ENCODE data around the gene SPOCK1. TPM values are rescaled to one million over a fixed set of nuclear protein-coding genes. Genes with fewer than 3 reads are reported as not detected.

The SPOCK1 gene
- total and polyA plus RNA-seq, 8 donors: 0.46 to 15.6 (median 9.2) TPM

DNA sequence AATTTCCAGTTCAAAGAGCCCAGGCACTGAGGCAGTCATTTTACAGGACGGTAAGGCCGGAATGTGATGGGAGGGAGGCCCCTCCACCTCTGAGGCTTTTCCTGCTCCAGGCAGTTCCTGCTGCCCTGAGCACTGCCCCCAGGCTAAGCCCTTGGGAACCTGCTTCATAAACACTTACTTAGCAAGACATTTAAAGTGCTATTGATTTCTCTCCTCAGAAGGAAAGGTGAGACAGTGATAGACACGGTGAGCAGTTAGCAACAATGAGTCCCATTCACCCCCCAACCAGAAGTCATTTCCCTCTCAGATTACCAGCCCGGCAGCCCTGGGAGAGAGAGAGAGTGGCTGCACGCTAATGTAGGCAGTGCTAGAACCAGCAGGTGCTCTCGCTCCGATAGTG lies 462.5 kb downstream of the SPOCK1 start:
- TF ChIP-seq EP300 (IDR thresholded peaks at IDR 0.05): no peak
- TF ChIP-seq, protein P1, sequence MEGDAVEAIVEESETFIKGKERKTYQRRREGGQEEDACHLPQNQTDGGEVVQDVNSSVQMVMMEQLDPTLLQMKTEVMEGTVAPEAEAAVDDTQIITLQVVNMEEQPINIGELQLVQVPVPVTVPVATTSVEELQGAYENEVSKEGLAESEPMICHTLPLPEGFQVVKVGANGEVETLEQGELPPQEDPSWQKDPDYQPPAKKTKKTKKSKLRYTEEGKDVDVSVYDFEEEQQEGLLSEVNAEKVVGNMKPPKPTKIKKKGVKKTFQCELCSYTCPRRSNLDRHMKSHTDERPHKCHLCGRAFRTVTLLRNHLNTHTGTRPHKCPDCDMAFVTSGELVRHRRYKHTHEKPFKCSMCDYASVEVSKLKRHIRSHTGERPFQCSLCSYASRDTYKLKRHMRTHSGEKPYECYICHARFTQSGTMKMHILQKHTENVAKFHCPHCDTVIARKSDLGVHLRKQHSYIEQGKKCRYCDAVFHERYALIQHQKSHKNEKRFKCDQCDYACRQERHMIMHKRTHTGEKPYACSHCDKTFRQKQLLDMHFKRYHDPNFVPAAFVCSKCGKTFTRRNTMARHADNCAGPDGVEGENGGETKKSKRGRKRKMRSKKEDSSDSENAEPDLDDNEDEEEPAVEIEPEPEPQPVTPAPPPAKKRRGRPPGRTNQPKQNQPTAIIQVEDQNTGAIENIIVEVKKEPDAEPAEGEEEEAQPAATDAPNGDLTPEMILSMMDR (IDR thresholded peaks at IDR 0.05): no peak
- TF ChIP-seq POLR2A (IDR thresholded peaks at IDR 0.05): no peak
- no peak for TF ChIP-seq POLR2AphosphoS5 (IDR thresholded peaks at IDR 0.05)
- no peak overlapping the region for H3K4me3 ChIP-seq
- H3K27ac ChIP-seq: no peak overlapping the region
- intact Hi-C loops (cut with DNase I; ENCODE audit: low total_unique reads): no loop called here
- H3K36me3 ChIP-seq: no peaks in the 10 kb centered on the region
- peak in 1 of 2 donors; percentile 53 for DNase-seq
- H3K4me1 ChIP-seq: no peaks in the 10 kb centered on the region
- WGBS, 5 donors: 16 to 25% (median 18%) methylated on average over 7 of the region's 7 CpGs
- H3K9me3 ChIP-seq: no peaks in the 10 kb centered on the region
- peaks cover 0 to 36% (median 3%) of the 10 kb centered on the region in 3 donors for H3K27me3 ChIP-seq

DNA sequence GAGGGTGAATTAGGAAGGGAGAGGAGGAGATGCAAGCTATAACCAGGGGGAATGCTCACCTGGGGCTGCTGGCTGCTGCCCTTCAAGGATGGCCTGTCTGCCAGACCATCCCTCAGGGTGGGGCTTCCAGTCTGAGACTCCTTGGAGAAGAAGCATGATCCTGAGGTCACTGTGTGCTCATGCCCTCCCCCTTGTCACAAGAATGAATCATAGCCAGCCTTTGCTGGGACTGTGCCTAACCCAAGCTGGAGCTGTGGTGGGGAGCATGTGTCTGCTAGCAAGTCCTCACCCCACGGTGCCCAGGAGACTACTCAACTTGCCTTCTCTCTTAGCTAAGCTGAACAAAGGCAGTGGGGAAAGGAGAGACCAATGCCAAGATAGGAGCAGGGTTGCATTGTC lies 463.6 kb downstream of the SPOCK1 start:
- no peak for TF ChIP-seq POLR2AphosphoS5 (IDR thresholded peaks at IDR 0.05)
- no peak for TF ChIP-seq EP300 (IDR thresholded peaks at IDR 0.05)
- TF ChIP-seq, protein P1 (IDR thresholded peaks at IDR 0.05): no peak
- no peak for TF ChIP-seq POLR2A (IDR thresholded peaks at IDR 0.05)
- 25 to 70% (median 56%) methylated on average over 1 of the region's 1 CpG for WGBS, 5 donors
- intact Hi-C loops (cut with DNase I; ENCODE audit: low total_unique reads): no loop called here

DNA sequence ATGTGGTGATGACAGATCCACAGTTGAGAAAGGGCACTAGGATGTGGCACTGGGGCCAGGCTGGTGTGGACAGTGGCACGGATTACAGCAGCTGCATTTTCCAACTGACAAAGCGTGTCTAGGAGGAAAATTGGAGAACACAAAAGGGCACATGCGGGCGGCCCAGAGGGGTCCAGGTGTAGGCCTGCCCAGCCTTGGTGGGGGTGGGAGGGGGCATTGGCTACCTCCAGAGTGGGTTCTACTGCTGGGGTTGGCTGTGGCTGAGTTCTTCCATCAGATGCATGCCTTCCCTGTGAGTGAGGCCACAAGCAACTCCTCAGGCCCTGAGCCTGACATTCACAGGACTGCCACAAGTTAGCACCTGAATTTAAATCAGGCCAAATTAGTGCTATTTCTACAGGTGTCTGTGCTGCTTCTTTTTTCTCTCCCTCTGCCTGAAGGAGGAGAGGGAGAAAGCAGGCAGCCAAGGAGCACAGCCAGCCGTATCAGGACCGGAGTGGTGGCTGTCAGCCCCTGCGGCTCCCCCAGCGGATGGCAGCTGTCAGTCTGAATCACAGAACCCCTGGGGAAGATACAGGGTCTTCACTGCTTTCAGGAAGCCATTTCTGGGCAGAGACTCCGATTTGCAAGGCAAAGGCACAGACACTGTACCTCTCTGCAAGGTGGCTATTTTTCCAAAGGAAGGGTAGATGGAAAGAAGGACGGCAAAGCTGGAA lies 464.2 kb downstream of the SPOCK1 start:
- no peaks in the 10 kb centered on the region for H3K4me1 ChIP-seq
- 76 to 89% (median 84%) methylated on average over 10 of the region's 10 CpGs for WGBS, 5 donors
- TF ChIP-seq POLR2AphosphoS5 (IDR thresholded peaks at IDR 0.05) (no peak), EP300 (IDR thresholded peaks at IDR 0.05) (no peak), POLR2A (IDR thresholded peaks at IDR 0.05) (no peak)
- TF ChIP-seq, protein P1 (IDR thresholded peaks at IDR 0.05): no peak

More for the DNA sequence above, 463.6 kb downstream of the SPOCK1 start:
- DNase-seq: no peak
- H3K27ac ChIP-seq: no peak overlapping the region
- H3K4me3 ChIP-seq: no peak overlapping the region
- H3K4me1 ChIP-seq: no peaks in the 10 kb centered on the region
- no peaks in the 10 kb centered on the region for H3K9me3 ChIP-seq
- H3K27me3 ChIP-seq: peaks cover 0 to 36% (median 3%) of the 10 kb centered on the region in 3 donors
- H3K36me3 ChIP-seq: no peaks in the 10 kb centered on the region

DNA sequence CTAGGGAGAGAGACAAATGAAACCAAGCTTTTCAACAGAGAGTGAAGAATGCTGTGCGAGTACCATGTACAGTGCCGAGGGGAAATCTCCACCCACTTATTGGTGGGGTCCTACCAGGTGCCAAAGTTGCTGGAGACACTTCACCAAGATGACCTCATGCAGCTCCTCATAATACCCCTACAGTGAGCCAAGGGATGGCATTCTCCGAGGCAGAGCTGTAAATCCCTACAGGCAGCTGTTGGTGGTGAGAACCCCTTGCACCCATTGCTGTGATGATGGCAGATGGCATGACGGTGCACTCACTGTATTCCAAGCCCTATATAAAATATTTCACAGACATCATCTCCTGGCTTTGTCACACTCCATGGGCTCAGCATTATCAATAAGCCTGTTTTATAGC lies 464.9 kb downstream of the SPOCK1 start:
- H3K27me3 ChIP-seq: peaks cover 0 to 36% (median 3%) of the 10 kb centered on the region in 3 donors
- no peaks in the 10 kb centered on the region for H3K36me3 ChIP-seq
- intact Hi-C loops (cut with DNase I; ENCODE audit: low total_unique reads): no loop called here
- TF ChIP-seq, protein P1 (IDR thresholded peaks at IDR 0.05): no peak
- TF ChIP-seq POLR2AphosphoS5 (IDR thresholded peaks at IDR 0.05) (no peak), POLR2A (IDR thresholded peaks at IDR 0.05) (no peak)
- WGBS, 5 donors: 90 to 96% (median 93%) methylated on average over 4 of the region's 4 CpGs
- H3K4me3 ChIP-seq: no peak overlapping the region
- no peak for DNase-seq
- H3K27ac ChIP-seq: no peak overlapping the region
- H3K4me1 ChIP-seq: no peaks in the 10 kb centered on the region
- H3K9me3 ChIP-seq: no peaks in the 10 kb centered on the region

More for the DNA sequence above, 464.2 kb downstream of the SPOCK1 start:
- intact Hi-C loops (cut with DNase I; ENCODE audit: low total_unique reads): no loop called here
- DNase-seq: no peak
- Histone ChIP-seq H3K27ac (no peak overlapping the region), H3K9me3 (no peaks in the 10 kb centered on the region), H3K36me3 (no peaks in the 10 kb centered on the region), H3K27me3 (peaks cover 0 to 36% (median 3%) of the 10 kb centered on the region in 3 donors), H3K4me3 (no peak overlapping the region)

Measured in stomach (tissue), 9 donors.